Measurements from ENCODE around the gene RPS6KA4.

The RPS6KA4 gene

DNA sequence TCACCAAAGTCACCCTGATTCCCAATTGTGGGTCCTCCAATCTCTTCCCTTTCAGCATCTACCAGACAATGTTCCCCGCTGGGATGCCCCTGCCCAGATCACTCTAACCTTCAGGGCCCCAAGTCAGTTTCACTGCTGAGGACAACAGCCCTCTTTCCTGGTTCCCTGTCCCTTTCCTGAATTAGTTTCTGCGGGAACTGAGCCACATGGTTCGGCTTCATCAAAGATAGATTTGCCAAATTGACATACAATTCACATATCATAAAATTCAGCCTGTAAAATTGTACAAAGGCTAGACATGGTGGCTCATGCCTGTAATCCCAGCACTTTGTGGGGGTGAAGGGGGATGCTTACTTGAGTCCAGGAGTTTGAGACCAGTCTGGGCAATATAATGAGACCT is 31.0 kb upstream of the RPS6KA4 start:
- no peak for DNase-seq

DNA sequence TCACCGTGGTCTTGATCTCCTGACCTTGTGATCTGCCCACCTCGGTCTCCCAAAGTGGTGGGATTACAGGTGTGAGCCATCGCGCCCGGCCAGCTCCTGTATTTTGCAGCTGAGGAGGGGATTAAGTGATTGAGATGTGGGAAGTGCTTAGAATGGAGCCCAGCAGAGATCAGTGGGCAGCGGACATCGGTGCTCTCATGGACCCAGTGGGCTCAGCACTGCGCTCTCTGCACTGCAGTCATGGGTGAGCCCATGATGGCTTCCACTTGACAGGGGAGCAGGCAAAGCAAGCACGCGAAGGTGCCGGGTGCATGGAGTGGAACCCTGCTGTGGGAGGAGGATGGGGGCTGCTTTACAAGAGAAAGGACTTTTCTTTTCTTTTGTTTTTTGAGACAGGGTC is 28.1 kb upstream of the RPS6KA4 start:
- no peak for DNase-seq

DNA sequence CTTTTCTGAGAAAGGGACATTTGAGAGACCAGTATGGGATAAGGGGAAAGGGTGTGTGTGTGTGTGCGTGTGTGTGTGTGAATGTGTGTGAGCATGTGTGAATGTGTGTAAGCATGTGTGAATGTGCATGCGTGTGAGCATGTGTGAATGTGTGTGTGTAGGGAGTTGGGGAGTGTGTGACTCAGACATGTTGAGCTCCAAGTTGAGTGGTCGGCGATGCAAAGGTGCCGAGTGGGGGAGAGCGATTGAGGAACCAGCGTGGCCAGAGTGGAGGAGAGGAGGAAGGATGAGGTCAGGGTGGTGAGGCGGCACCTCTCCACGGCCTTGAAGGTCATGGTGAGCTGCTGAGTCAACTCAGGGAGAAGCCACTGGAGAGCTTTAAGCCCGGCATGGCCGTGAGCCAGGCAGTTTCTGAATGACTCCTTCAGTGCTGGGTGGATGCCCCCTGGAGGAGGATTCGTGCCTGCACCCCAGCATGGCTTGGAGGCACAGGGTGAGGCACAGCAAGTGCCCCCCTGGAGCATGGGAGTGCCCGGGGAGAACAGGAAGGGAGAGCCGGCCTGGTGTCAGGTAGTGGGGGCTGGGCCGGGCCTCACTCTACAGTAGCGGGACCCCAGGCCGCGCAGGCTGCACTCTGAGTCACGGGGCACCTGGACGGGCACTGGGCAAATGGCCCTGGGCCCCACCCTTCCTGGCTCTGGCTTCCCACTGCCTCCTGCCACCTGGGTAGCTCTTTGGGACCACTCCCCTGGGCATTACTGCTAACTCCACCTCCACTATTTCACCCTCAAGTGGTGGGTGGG is 27.2 kb upstream of the RPS6KA4 start:
- DNase-seq, result no peak

GRCh38 chr11:64333556-64333955 is 25.4 kb upstream of the RPS6KA4 start:
- no peak for DNase-seq

- peak; percentile 17 for DNase-seq
Measured at GRCh38 chr11:64334764-64335735, 23.9 kb upstream of the RPS6KA4 start.

GRCh38 chr11:64337538-64338249 is 21.3 kb upstream of the RPS6KA4 start:
- DNase-seq, result no peak

GRCh38 chr11:64338716-64339115 is 20.2 kb upstream of the RPS6KA4 start:
- no peak for DNase-seq

GRCh38 chr11:64339286-64339685 is 19.7 kb upstream of the RPS6KA4 start:
- DNase-seq, result no peak

DNA sequence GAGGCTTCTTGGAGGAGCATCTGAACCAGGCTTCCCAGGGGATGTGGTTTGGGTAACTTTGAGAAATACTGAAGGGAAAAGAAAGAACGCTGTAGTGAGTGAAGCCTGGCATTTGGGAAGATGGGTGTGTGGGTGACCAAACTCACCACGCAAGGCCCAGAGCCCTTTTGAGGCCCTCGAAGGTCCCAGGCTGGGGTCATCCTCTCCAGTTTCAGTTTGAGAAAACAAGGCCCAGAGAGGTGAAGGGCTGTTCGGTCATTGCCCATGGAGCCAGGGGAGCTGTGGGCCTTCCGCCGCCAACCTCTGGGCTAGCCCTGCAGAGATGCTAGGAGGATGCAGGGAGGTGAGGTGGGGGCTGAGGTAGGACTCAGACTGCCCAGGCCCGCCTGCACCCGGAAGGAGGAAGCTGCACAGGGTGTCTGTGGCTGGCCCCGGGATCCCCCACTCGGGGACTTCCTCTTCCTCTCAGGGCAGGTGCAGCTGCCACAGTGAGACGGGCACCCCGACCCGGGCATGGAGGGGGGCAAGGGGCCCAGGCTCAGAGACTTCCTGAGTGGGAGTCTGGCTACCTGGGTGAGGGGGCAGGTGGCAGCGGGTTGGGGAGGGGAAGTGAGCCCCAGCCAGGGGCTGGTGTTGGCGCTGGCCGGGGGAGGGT is 19.1 kb upstream of the RPS6KA4 start, which contains the start of gene CCDC88B:
TSS of gene CCDC88B (plus strand) at position 451 of the 655 bp plus-strand sequence. CDS start at position 514, 63 bp downstream.
- DNase-seq, result no peak

DNA sequence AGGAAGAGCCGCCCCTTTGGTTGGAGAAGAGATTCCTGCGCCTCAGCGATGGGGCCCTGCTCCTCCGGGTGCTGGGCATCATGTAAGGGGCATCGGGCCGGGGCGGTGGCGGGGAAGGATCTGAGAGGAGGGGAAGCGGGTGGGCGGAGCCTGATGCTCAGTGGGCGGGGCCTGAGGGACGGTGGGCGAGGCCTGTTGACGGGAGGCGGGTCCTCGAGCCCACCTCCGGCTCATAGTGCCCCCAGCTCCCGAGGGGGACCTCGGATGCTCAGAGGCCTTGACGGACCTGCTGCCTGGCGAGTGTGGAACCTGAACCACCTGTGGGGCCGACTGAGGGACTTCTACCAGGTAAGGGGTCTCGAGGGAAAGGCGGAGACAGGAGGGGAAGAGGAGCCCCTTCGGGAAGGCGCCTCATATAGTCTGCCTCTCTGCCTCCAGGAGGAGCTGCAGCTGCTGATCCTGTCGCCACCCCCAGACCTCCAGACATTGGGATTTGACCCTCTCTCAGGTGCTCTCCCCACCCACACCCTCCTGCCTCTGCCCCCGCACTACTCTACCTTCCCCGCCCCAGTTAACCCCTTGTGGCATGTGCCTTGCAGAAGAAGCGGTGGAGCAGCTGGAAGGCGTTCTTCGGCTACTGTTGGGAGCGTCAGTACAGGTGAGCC is 18.2 kb upstream of the RPS6KA4 start:
- no peak for DNase-seq

GRCh38 chr11:64341429-64341828 is 17.5 kb upstream of the RPS6KA4 start:
- no peak for DNase-seq

GRCh38 chr11:64341851-64342791 is 16.8 kb upstream of the RPS6KA4 start:
- peak; percentile 41 for DNase-seq

- DNase-seq, result no peak
Measured at GRCh38 chr11:64342869-64343745, 15.9 kb upstream of the RPS6KA4 start.

- no peak for DNase-seq
Measured at GRCh38 chr11:64343767-64344559, 15.0 kb upstream of the RPS6KA4 start.

GRCh38 chr11:64344787-64345186 is 14.2 kb upstream of the RPS6KA4 start:
- no peak for DNase-seq

GRCh38 chr11:64347193-64347867 is 11.6 kb upstream of the RPS6KA4 start:
- DNase-seq, result no peak

DNA sequence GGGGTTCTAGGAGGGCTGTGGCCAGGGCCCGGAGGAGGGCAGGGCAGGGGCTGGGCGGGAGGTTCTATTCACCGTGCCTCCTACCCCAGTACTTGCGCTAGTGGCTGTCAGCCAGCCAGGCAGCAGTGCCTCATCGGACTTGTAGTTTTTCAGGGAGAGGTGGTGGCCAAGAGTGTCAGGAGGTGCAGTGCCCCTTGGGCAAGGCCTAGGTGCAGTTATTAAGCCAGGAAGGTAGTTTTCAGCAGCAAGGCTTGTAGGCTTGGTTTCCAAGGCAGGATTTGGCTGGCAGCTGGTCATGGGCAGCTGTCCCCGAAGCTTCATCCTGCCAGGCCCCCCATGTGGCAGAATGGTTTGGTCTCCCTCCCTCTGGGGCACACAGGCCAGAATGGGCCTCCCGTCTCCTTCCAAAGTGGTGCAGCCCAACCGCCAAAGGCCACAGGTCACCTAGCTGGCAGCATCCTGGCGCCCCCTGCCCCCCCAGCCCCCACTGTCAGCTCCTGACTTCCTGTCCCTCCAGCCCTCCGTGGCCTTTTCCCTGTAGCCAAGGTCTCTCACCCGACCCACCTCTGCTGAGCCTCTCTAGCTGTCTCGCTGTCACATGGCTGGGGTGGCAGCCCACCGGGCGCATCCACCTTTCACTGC is 10.5 kb upstream of the RPS6KA4 start:
- DNase-seq, result no peak

DNA sequence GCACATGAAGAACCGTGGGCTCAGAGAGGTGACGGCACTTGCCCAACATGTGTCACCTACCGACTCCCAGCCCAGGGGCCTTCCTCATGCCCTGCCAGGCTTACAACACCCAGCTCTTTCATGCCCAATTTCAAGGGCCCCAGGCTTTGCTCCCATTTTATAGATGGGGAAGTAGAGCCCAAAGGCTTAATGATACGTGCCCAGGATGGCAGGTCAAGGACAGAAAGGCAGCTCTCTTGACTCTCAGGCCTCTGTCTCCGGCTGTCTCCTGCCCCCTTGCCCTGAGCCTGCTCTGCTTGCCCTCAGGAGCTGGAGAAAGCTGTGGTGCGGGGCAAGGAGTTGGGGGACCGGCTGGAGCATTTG is 10.0 kb upstream of the RPS6KA4 start:
- no peak for DNase-seq

Measured in NCI-H187 treated with DMSO at 0.1 percent for 48 hours (cell line).